Measurements from ENCODE around the gene KIF20B. TPM values are rescaled to one million over a fixed set of nuclear protein-coding genes. Genes with fewer than 3 reads are reported as not detected.
"Not testable (repeated sequence)": the region's sequence is repeated elsewhere in the genome, so short reads cannot be mapped to it uniquely, and the experiment has no call there.

KIF20B gene
- total and polyA plus RNA-seq, 12 donors = 0.74 to 8.5 (median 2.8) TPM

DNA sequence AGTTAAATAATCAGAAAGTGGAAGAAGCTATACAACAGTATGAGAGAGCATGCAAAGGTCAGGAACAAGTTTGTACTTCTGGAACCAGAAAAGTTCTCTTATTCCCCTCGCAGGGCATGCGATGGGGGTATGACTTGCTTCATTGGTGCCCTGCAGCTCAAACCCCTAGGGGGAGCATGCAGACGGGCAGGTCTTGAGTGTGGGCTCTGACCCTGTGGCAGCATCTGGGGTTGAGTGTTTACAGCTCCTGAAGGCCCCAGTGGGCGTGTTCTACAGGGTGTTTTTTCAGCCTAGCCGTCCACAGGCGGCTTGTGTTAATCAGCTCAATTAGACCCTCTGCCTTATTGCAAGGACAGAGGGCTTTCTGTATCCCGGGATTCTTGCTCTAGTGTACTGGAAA lies 44.5 kb downstream of the KIF20B start:
- Histone ChIP-seq H3K36me3 (peaks cover 0 to 29% (median 0%) of the 10 kb centered on the region in 9 donors), H3K27ac (no peak overlapping the region), H3K4me3 (no peak overlapping the region), H3K27me3 (no peaks in the 10 kb centered on the region), H3K9me3 (no peaks in the 10 kb centered on the region), H3K4me1 (no peaks in the 10 kb centered on the region)
- no peak for DNase-seq
- intact Hi-C loops (cut with DNase I) = no loop called here
- ATAC-seq = no peak
- no peak for TF ChIP-seq CTCF (IDR thresholded peaks at IDR 0.05)
- 89 to 97% methylated on average over 7 of the region's 7 CpGs for WGBS, 2 donors

DNA sequence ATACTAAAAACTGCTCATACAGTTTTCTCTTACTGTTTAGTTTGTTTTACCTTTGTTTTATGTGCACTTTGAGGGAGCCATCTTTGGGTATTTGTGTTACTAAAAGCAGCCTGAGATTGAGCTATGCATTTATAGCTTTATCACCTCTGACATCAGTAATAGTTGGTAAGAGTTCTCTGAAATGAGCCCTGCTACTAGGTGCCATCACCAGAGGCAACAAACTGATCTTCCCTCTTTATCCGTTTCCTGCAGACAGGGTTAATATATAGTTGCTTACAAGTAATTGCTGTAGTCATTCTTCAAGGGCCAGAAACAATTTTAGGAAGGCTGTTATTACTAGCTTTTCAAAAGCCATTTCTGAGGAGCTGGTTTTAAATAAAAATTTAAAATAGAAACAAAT lies 49.1 kb downstream of the KIF20B start:
- Histone ChIP-seq H3K4me1 (no peaks in the 10 kb centered on the region), H3K27ac (no peak overlapping the region), H3K36me3 (peaks cover 0 to 35% (median 0%) of the 10 kb centered on the region in 9 donors), H3K9me3 (no peaks in the 10 kb centered on the region), H3K27me3 (no peaks in the 10 kb centered on the region), H3K4me3 (no peak overlapping the region)
- TF ChIP-seq CTCF (IDR thresholded peaks at IDR 0.05) = no peak
- DNase-seq (no peak), ATAC-seq (no peak)
- WGBS, 2 donors = 79 to 87% methylated on average over 1 of the region's 1 CpG
- intact Hi-C loops (cut with DNase I) = no loop called here

GRCh38 chr10:89755374-89755773 lies 54.0 kb downstream of the KIF20B start:
- no peak overlapping the region for H3K27ac ChIP-seq
- H3K4me1 ChIP-seq = no peaks in the 10 kb centered on the region
- DNase-seq (no peak), ATAC-seq (no peak)
- intact Hi-C loops (cut with DNase I) = no loop called here
- 70 to 88% methylated on average over 2 of the region's 2 CpGs for WGBS, 2 donors
- H3K9me3 ChIP-seq = no peaks in the 10 kb centered on the region
- no peak for TF ChIP-seq CTCF (IDR thresholded peaks at IDR 0.05)
- no peaks in the 10 kb centered on the region for H3K27me3 ChIP-seq
- H3K36me3 ChIP-seq = peaks cover 0 to 50% (median 0%) of the 10 kb centered on the region in 9 donors
- H3K4me3 ChIP-seq = no peak overlapping the region

GRCh38 chr10:89759531-89759930 lies 58.1 kb downstream of the KIF20B start:
- H3K36me3 ChIP-seq = peaks cover 0 to 61% (median 0%) of the 10 kb centered on the region in 9 donors
- no peak for ATAC-seq
- WGBS, 2 donors = 93 to 94% methylated on average over 1 of the region's 1 CpG
- no peaks in the 10 kb centered on the region for H3K9me3 ChIP-seq
- no peak overlapping the region for H3K27ac ChIP-seq
- H3K4me3 ChIP-seq = no peak overlapping the region
- intact Hi-C loops (cut with DNase I) = no loop called here
- no peaks in the 10 kb centered on the region for H3K27me3 ChIP-seq
- no peak for TF ChIP-seq CTCF (IDR thresholded peaks at IDR 0.05)
- DNase-seq = no peak
- no peaks in the 10 kb centered on the region for H3K4me1 ChIP-seq

GRCh38 chr10:89763671-89764070 lies 62.3 kb downstream of the KIF20B start:
- peaks cover 0 to 71% (median 0%) of the 10 kb centered on the region in 9 donors for H3K36me3 ChIP-seq
- ATAC-seq; intact Hi-C loops (cut with DNase I); H3K9me3 ChIP-seq; DNase-seq; H3K27me3 ChIP-seq; H3K4me1 ChIP-seq; H3K27ac ChIP-seq; H3K4me3 ChIP-seq: not testable (repeated sequence)
- 97% methylated on average over 1 of the region's 1 CpG for WGBS, 2 donors
